ENCODE results near the gene RAPGEF4.

- TF ChIP-seq CTCF (IDR thresholded peaks at IDR 0.05) (peak; percentile 69), REST (IDR thresholded peaks at IDR 0.05; ENCODE audit: insufficient read depth in 1 of 2, low read depth in 2 of 2, low read length in 1 of 2) (no peak), POLR2AphosphoS5 (IDR thresholded peaks at IDR 0.05; ENCODE audit: low read depth, low read length) (no peak), SIN3A (IDR thresholded peaks at IDR 0.05; ENCODE audit: borderline replicate concordance, insufficient read depth, low read depth, low read length) (no peak)
Observed at GRCh38 chr2:172813314-172813888, 77.8 kb downstream of the RAPGEF4 start.

All from Panc1 (cell line).